Sigmoid colon (tissue), 7 donors: ENCODE data around the gene SPATS2L. TPM values are rescaled to one million over a fixed set of nuclear protein-coding genes. Genes with fewer than 3 reads are reported as not detected.

Source experiments
- DNase-seq: peaks from one replicate; pipeline ENCODE4 v3.0.0-alpha.2; 2019
- H3K27ac ChIP-seq, 4 donors: fragments of 200-600 bp; sonication (generic); one replicate each; pipeline ENCODE4 v1.5.1; 2016 to 2019; ENCODE audit warnings: mild to moderate bottlenecking in 1 of 4
- H3K27me3 ChIP-seq, 3 donors: fragments of 200-600 bp; sonication (generic); one replicate each; pipeline ENCODE4 v1.5.1; 2019; ENCODE audit warnings: mild to moderate bottlenecking in 1 of 3
- H3K36me3 ChIP-seq, 4 donors: fragments of 200-600 bp; sonication (generic); one replicate each; pipeline ENCODE4 v1.5.1; 2016 to 2019
- H3K4me1 ChIP-seq, 4 donors: fragments of 200-600 bp; sonication (generic); one replicate each; pipeline ENCODE4 v1.5.1; 2017 to 2019
- H3K4me3 ChIP-seq, 4 donors: fragments of 200-600 bp; sonication (generic); one replicate each; pipeline ENCODE4 v1.5.1; 2017 to 2019; ENCODE audit warnings: mild to moderate bottlenecking in 2 of 4, moderate library complexity in 1 of 4
- H3K9me3 ChIP-seq, 4 donors: fragments of 200-600 bp in 3 of 4; sonication (generic) in 3 of 4; one replicate each; pipeline versions ENCODE4 v1.5.1 to v1.6.1; 2013 to 2019
- EP300 ChIP-seq, 4 donors: sonication (generic); formaldehyde crosslinking; IDR thresholded peaks; one replicate each; pipeline ENCODE4 v1.6.1; 2017; ENCODE audit warnings: antibody characterized with exemption in 4 of 4
- POLR2A ChIP-seq, 2 donors: fragments of 450-650 bp; IDR thresholded peaks; one replicate each; pipeline ENCODE4 v1.6.1; 2016; ENCODE audit warnings: antibody characterized with exemption in 2 of 2, mild to moderate bottlenecking in 2 of 2, moderate library complexity in 2 of 2
- POLR2AphosphoS5 ChIP-seq, 4 donors: sonication (generic); formaldehyde crosslinking; IDR thresholded peaks; one replicate each; pipeline ENCODE4 v1.6.1; 2017; ENCODE audit warnings: antibody characterized with exemption in 4 of 4
- WGBS, 2 donors: extraction: QIAGEN DNeasy Blood & Tissue Kit; methylation state at CpG; one replicate each; pipeline ENCODE4 v1.1.7; 2013; 5-methylcytosine and 5-hydroxymethylcytosine counted together
- intact Hi-C: fragments of 100-400 bp; cut with DNase I; formaldehyde crosslinking; loops from one replicate; pipeline ENCODE4 v1.15.1; 2023
- polyA plus RNA-seq, 3 donors: library from polyadenylated mRNA; stranded (reverse); fragments of 200-250 nt; gene quantifications; one replicate each; pipeline ENCODE4 v1.2.3, GENCODE V29; 2013
- total RNA-seq, 4 donors: library from RNA; depleted of rRNA; stranded (reverse); fragments of >200 nt; gene quantifications; one replicate each; pipeline ENCODE4 v1.1.0, GENCODE V29; 2016
- TF ChIP-seq, protein P1 (sequence below), 4 experiments: fragments of 450-650 bp in 3 of 4; fragments of 200-600 bp in 1 of 4; IDR thresholded peaks; one replicate each; pipeline ENCODE4 v1.5.1; 2016 to 2019; ENCODE audit warnings: antibody characterized with exemption in 4 of 4, mild to moderate bottlenecking in 3 of 4, moderate library complexity in 2 of 4
- donor health status: healthy with polysubstance abuse.
- donor health status: Bipolar disorder and iron deficiency.
- donor health status: healthy.

SPATS2L gene
- total and polyA plus RNA-seq, 7 donors: 63.5 to 305 (median 104) TPM

DNA sequence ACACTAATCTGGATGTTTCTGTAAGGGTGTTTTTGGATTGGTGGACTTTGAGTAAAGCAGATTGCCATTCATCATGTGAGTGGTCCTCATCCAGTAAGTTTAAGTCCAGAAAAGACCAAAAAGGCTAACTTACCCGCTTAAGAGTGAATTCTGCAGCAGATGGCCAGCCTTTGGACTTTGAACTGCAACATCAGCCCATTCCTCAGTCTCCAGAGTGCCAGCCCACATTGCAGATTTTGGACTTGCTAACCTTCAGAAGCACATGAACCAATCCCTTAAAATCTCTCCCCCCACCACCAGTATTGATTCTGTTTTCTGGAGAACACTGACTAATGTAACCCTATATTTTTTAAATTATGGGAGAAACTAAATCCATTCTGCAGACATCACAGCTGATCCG lies 30.0 kb upstream of the SPATS2L start:
- H3K36me3 ChIP-seq: no peaks in the 10 kb centered on the region
- TF ChIP-seq, protein P1, sequence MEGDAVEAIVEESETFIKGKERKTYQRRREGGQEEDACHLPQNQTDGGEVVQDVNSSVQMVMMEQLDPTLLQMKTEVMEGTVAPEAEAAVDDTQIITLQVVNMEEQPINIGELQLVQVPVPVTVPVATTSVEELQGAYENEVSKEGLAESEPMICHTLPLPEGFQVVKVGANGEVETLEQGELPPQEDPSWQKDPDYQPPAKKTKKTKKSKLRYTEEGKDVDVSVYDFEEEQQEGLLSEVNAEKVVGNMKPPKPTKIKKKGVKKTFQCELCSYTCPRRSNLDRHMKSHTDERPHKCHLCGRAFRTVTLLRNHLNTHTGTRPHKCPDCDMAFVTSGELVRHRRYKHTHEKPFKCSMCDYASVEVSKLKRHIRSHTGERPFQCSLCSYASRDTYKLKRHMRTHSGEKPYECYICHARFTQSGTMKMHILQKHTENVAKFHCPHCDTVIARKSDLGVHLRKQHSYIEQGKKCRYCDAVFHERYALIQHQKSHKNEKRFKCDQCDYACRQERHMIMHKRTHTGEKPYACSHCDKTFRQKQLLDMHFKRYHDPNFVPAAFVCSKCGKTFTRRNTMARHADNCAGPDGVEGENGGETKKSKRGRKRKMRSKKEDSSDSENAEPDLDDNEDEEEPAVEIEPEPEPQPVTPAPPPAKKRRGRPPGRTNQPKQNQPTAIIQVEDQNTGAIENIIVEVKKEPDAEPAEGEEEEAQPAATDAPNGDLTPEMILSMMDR (IDR thresholded peaks at IDR 0.05): no peak
- TF ChIP-seq POLR2A (IDR thresholded peaks at IDR 0.05) (no peak), EP300 (IDR thresholded peaks at IDR 0.05) (no peak), POLR2AphosphoS5 (IDR thresholded peaks at IDR 0.05) (no peak)
- no peak overlapping the region for H3K4me3 ChIP-seq
- intact Hi-C loops: no loop called here
- DNase-seq: no peak
- H3K27me3 ChIP-seq: no peaks in the 10 kb centered on the region
- H3K27ac ChIP-seq: no peak overlapping the region
- no peaks in the 10 kb centered on the region for H3K4me1 ChIP-seq
- WGBS, 2 donors: 90 to 92% methylated on average over 2 of the region's 2 CpGs
- no peaks in the 10 kb centered on the region for H3K9me3 ChIP-seq

DNA sequence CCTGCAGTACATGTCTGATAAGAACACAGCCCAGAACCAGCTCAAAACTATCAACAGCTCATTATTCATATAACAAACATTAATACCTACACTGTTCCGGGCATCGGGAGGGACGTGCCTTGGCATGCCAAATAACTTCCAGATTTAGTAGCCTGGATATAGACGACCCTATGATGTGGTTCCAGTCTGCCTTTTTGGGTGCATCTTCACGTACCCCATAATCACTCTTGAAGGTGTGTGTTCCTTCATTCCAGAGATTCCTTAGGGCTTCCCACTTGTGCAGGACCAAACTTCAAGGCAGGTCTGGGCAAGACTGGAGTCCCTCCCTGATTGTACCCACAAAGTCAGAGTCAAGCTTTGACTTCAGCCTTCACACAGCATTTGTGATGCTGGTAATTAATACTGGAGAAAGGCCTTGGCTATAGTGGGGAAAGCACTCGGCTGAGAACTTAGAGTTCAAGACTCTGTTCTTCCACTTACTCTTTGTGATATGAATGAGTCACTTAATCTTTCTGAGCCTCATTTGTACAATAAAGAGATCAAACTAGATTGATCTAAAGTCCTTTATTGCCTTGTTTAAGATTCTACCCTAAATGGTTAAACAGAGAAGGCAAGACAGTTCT lies 27.7 kb upstream of the SPATS2L start:
- Histone ChIP-seq H3K4me3 (no peak overlapping the region), H3K27me3 (no peaks in the 10 kb centered on the region), H3K36me3 (no peaks in the 10 kb centered on the region), H3K9me3 (no peaks in the 10 kb centered on the region), H3K27ac (no peak overlapping the region), H3K4me1 (no peaks in the 10 kb centered on the region)
- DNase-seq: no peak
- TF ChIP-seq EP300 (IDR thresholded peaks at IDR 0.05): no peak
- TF ChIP-seq POLR2AphosphoS5 (IDR thresholded peaks at IDR 0.05): no peak
- TF ChIP-seq, protein P1 (IDR thresholded peaks at IDR 0.05): no peak
- no peak for TF ChIP-seq POLR2A (IDR thresholded peaks at IDR 0.05)
- intact Hi-C loops: no loop called here
- 94 to 95% methylated on average over 6 of the region's 6 CpGs for WGBS, 2 donors

DNA sequence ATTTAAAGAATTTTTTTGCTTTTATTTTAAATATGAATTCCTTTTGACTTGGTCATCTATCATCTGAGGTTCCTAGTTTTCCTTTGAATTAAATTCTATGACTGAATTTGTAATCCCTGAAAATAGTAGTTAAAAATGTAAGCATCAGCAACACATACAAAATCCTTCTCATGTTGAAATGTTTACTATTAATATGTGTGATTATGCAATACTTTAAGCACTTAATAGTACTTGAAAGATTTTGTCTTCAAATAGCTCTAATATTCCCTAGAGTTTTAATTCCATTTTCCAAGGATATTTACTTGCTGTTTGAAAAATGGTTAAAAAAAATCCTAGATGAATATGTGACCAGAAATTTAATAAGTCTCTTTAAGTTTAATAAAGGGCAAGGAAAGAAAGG lies 26.6 kb upstream of the SPATS2L start:
- Histone ChIP-seq H3K9me3 (no peaks in the 10 kb centered on the region), H3K27ac (no peak overlapping the region), H3K4me3 (no peak overlapping the region), H3K27me3 (no peaks in the 10 kb centered on the region), H3K4me1 (no peaks in the 10 kb centered on the region), H3K36me3 (no peaks in the 10 kb centered on the region)
- TF ChIP-seq, protein P1 (IDR thresholded peaks at IDR 0.05): no peak
- no peak for TF ChIP-seq POLR2AphosphoS5 (IDR thresholded peaks at IDR 0.05)
- no peak for TF ChIP-seq EP300 (IDR thresholded peaks at IDR 0.05)
- no peak for TF ChIP-seq POLR2A (IDR thresholded peaks at IDR 0.05)
- DNase-seq: no peak
- intact Hi-C loops: no loop called here

DNA sequence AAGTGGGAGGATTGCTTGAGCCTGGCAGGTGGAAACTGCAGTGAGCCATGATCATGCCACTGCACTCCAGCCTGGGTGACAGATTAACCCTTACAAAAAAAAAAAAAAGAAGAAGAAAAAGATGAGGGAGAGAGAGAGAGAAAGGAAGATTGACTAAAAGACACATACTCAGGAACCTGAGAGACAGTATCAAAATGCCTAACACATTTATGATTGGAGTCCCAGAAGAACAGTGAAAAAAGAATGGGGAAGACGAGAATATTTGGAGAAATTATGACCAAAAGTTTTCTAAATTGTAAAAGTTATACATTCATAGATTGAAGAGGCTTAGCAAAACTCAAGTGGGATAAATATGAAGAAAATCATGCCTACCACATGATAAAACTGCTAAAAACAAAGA lies 19.9 kb upstream of the SPATS2L start:
- Histone ChIP-seq H3K9me3 (no peaks in the 10 kb centered on the region), H3K4me1 (no peaks in the 10 kb centered on the region), H3K4me3 (no peak overlapping the region), H3K27me3 (no peaks in the 10 kb centered on the region), H3K36me3 (no peaks in the 10 kb centered on the region), H3K27ac (no peak overlapping the region)
- intact Hi-C loops: no loop called here
- no peak for DNase-seq
- WGBS, 2 donors: 45 to 56% methylated on average over 1 of the region's 1 CpG
- TF ChIP-seq, protein P1 (IDR thresholded peaks at IDR 0.05): no peak
- TF ChIP-seq EP300 (IDR thresholded peaks at IDR 0.05) (no peak), POLR2A (IDR thresholded peaks at IDR 0.05) (no peak)
